ENCODE results near the gene ITSN1.

Gene ITSN1

DNA sequence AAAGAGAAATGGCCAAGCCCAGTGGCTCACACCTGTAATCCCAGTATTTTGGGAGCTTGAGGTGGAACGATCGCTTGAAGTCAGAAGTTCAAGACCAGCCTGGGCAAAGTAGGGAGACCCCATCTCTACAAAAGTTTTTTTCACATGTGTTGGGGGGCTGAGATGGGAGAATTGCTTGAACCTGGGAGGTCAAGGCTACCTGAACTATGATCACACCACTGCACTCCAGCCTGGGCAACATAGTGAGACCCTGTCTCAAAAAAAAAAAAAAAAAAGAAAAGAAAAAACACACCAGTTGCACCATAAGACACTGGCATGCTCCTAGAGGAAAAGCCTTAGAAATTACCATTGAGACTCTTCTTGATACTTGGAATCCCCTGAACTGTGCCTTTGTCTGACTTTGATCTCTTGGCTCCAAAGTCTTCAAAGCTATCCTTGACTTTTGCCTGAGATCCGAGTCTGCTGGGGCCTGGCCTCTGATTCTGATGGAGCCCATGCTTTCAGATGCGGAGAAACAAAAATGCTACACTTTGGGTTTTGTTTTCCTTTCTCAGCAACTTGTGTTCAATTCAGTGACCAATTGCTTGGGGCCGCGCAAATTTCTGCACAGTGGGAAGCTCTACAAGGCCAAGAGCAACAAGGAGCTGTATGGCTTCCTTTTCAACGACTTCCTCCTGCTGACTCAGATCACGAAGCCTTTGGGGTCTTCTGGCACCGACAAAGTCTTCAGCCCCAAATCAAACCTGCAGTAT lies 239.6 kb downstream of the ITSN1 start:
- POLR2A ChIA-PET = no interaction called here
- DNase-seq (ENCODE audit: extremely low spot score) = no peak
- CTCF ChIA-PET = no interaction called here

GRCh38 chr21:33883118-33883517 lies 240.8 kb downstream of the ITSN1 start:
- CTCF ChIA-PET = no interaction called here
- POLR2A ChIA-PET = no interaction called here
- no peak for TF ChIP-seq CTCF (IDR thresholded peaks at IDR 0.05; ENCODE audit: control extremely low read depth, extremely low read depth, low read depth, missing control alignments)
- no peak for DNase-seq (ENCODE audit: extremely low spot score)

More for the DNA sequence above, 239.6 kb downstream of the ITSN1 start:
- TF ChIP-seq CTCF (IDR thresholded peaks at IDR 0.05; ENCODE audit: control extremely low read depth, extremely low read depth, low read depth, missing control alignments) = no peak

DNA sequence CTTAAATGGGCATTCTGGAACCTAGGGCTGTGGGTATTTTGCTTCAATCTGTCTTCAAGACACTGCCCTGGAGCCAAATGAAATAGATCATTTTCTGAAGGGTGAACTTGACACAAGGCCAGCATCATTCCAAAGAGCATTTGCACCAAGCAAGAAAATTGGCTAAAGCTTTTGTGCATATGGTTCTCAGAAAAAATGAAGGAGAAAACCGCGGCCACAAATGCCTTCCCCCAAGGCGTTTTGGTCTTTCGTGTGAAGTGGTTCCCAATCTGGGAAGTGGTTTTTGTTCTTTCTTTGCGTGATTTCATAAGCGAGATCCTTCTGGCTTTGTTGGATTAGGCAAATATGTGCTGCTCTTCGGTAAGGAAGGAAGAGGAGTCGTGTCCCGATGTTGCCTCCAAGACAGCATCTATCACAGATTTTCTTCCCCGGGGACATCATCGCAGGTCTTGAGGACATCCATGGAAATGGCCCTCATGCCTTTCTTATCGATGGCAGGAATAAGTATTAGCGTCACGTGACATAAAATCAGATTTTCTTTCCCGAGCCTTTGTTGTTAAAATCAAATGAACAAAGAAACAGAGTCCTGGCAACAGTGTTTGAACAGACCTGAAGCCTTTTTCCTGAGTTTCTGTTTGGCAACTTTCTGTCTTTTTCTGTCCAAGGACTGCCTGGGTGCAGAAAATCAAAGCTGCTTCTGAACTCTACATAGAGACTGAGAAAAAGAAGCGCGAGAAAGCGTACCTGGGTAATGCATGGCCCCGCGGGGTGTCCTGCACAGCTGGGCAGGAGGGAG lies 242.3 kb downstream of the ITSN1 start:
- TF ChIP-seq CTCF (IDR thresholded peaks at IDR 0.05; ENCODE audit: control extremely low read depth, extremely low read depth, low read depth, missing control alignments) = no peak
- DNase-seq (ENCODE audit: extremely low spot score) = no peak
- ChIA-PET CTCF (no interaction called here), POLR2A (interaction anchor here (0.7 kb wide), 1 partner anchor 244 kb away, joined by 5 read pairs; no protein-coding TSS in a partner anchor)

GRCh38 chr21:33885172-33885514 lies 242.8 kb downstream of the ITSN1 start:
- POLR2A ChIA-PET = no interaction called here
- CTCF ChIA-PET = no interaction called here
- no peak for TF ChIP-seq CTCF (IDR thresholded peaks at IDR 0.05; ENCODE audit: control extremely low read depth, extremely low read depth, low read depth, missing control alignments)
- DNase-seq (ENCODE audit: extremely low spot score) = no peak

GRCh38 chr21:33886321-33886720 lies 244.0 kb downstream of the ITSN1 start:
- ChIA-PET POLR2A (no interaction called here), CTCF (no interaction called here)
- no peak for DNase-seq (ENCODE audit: extremely low spot score)
- no peak for TF ChIP-seq CTCF (IDR thresholded peaks at IDR 0.05; ENCODE audit: control extremely low read depth, extremely low read depth, low read depth, missing control alignments)

DNA sequence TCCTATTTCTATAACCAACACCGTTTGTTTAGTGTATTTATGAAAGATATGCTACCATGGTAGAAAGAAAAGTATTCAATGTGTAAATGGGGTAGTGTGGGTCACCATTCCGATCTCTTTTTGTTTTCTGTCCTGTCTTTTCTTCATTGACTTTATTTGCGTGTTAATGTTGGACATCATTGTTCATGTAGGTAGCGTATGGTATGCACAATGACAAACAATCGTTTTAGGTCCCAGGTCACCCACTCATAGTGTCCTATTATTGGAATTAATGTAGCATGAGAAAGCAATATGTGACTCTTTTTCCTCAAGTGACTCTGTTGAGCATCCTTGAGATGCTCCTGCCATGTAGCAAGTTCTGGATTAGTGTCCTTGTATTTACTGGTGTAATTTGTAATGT lies 247.9 kb downstream of the ITSN1 start:
- TF ChIP-seq CTCF (IDR thresholded peaks at IDR 0.05; ENCODE audit: control extremely low read depth, extremely low read depth, low read depth, missing control alignments) = no peak
- DNase-seq (ENCODE audit: extremely low spot score) = no peak
- ChIA-PET CTCF (interaction anchor here (1.0 kb wide), 1 partner anchor 10 kb away, joined by 3 read pairs; no protein-coding TSS in a partner anchor), POLR2A (no interaction called here)

Measured in GM10248 (cell line).